ENCODE results near the gene ARHGEF33. TPM values are rescaled to one million over a fixed set of nuclear protein-coding genes. Genes with fewer than 3 reads are reported as not detected.
"Not testable (repeated sequence)": the region's sequence is repeated elsewhere in the genome, so short reads cannot be mapped to it uniquely, and the experiment has no call there.

Gene ARHGEF33
- total RNA-seq, 2 donors from 2014 or later: 0.58 TPM; not detected in 1

DNA sequence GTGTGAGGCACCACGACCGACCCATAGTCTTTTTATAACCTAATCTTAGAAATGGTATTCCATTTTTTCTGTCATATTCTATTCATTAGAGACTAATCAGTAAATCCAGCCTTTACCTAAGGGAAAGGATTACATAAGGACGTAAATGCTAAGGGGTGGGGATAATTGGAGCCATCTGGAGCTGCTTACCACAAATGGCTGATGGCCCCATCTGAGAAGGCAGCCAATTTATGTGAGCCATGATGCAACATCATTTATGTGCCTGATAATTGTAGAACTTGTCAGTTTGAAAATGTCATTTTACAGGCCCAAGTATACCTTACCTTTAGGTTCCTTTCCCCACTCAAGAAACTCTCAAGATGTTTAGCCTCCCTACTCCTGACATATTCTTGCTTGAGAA is 44.0 kb downstream of the ARHGEF33 start:
- no peak overlapping the region for H3K4me3 Mint-ChIP-seq
- no peaks in the 10 kb centered on the region for H3K36me3 Mint-ChIP-seq (ENCODE audit: low read depth)
- no peaks in the 10 kb centered on the region for H3K9me3 Mint-ChIP-seq
- H3K27me3 Mint-ChIP-seq: peaks cover 5% of the 10 kb centered on the region
- ATAC-seq (replicated peaks): no peak
- no peak overlapping the region for H3K27ac Mint-ChIP-seq
- H3K4me1 Mint-ChIP-seq: peaks cover 6% of the 10 kb centered on the region

DNA sequence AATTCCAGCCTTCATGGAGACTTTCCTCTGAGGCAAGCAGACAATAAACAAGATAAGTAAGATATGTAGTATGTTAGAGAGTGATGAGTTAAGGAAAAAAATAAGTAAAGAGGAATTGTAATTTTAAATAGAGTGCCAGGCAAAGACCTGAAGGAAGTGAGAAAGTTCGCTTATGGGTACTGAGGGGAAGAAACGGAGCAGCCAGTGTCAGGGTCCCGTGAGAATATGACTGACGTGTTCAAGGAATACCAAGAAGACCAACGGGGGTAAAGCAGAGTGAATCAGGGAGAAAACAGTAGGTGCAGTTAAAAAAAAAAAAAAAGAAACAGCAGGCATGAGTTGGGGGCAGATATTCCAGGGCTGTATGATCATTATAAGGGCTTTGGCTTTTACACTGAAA is 45.1 kb downstream of the ARHGEF33 start:
- H3K4me1 Mint-ChIP-seq: peaks cover 6% of the 10 kb centered on the region
- H3K36me3 Mint-ChIP-seq (ENCODE audit: low read depth): no peaks in the 10 kb centered on the region
- H3K4me3 Mint-ChIP-seq: no peak overlapping the region
- H3K27ac Mint-ChIP-seq: no peak overlapping the region
- peaks cover 5% of the 10 kb centered on the region for H3K27me3 Mint-ChIP-seq
- no peak for ATAC-seq (replicated peaks)
- no peaks in the 10 kb centered on the region for H3K9me3 Mint-ChIP-seq

DNA sequence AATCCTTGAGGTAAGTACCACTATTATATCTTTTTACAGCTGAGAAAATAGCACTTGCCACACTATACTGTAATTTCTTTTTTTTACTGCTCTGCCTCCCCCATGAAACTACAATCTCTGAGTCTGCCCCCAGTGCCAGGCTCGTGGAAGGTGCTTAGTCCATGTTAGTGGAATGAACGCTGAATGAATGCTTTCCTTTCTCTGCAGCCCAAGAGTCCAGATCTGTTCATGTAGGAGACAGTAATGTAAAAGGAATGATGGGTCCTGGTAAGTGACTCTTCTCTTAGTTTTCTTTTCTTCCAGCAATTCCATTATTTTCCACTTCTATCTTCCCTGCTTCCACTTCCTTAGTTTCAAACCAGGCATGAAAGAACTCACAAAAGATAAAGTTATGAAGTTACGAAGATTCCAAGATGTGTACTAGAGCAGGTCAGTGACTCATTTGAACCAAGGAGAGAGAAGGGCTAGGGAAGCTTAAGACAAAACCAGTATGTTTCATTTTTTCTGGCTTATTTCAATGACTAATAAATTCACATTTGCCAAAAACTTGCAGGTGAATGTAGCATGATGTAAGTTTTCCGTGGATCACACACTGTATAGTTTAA is 46.0 kb downstream of the ARHGEF33 start:
- H3K4me1 Mint-ChIP-seq: peaks cover 6% of the 10 kb centered on the region
- peak; percentile 43 for ATAC-seq (replicated peaks)
- peak overlapping the region; percentile 48 for H3K27ac Mint-ChIP-seq
- H3K27me3 Mint-ChIP-seq: peaks cover 5% of the 10 kb centered on the region
- H3K9me3 Mint-ChIP-seq: no peaks in the 10 kb centered on the region
- no peak overlapping the region for H3K4me3 Mint-ChIP-seq
- no peaks in the 10 kb centered on the region for H3K36me3 Mint-ChIP-seq (ENCODE audit: low read depth)

DNA sequence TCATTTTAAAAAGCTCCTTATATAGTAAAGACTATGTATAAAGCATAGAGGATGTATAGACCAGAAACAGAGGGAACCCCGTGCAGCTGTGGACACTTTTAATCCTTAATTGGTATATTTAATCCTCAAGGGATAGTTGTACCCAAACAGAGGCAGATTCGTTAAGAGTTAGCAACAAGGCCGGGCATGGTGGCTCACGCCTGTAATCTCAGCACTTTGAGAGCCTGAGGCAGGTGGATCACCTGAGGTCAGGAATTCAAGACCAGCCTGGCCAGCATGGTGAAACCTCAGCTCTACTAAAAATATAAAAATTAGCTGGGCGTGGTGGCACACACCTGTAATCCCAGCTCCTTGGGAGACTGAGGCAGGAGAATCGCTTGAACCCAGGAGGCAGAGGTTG is 46.8 kb downstream of the ARHGEF33 start:
- not testable (repeated sequence) for H3K27ac Mint-ChIP-seq; H3K4me1 Mint-ChIP-seq; H3K36me3 Mint-ChIP-seq (ENCODE audit: low read depth); H3K9me3 Mint-ChIP-seq; H3K4me3 Mint-ChIP-seq; H3K27me3 Mint-ChIP-seq; ATAC-seq (replicated peaks)

DNA sequence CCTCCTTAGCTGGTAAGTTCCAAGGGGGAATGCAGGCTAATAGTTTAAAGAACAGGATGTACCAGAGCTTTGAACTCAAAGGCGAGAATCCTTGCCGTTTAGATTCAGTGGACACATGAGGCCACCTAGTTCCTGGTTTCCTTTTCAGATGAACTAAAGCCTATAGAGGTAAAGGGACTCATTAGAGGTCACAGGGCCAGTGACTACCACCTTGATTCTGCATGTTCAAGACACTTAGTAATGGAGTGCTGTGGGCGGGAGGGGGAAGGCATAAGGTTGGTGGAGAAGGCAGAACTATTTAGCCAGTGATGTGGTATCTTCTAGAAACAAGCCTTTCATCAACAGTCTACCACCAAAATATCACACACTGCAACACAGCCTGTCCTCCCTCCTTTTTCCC is 47.9 kb downstream of the ARHGEF33 start:
- H3K27me3 Mint-ChIP-seq: peaks cover 5% of the 10 kb centered on the region
- H3K36me3 Mint-ChIP-seq (ENCODE audit: low read depth): no peaks in the 10 kb centered on the region
- H3K27ac Mint-ChIP-seq: no peak overlapping the region
- no peak overlapping the region for H3K4me3 Mint-ChIP-seq
- no peaks in the 10 kb centered on the region for H3K9me3 Mint-ChIP-seq
- H3K4me1 Mint-ChIP-seq: peaks cover 6% of the 10 kb centered on the region
- no peak for ATAC-seq (replicated peaks)

DNA sequence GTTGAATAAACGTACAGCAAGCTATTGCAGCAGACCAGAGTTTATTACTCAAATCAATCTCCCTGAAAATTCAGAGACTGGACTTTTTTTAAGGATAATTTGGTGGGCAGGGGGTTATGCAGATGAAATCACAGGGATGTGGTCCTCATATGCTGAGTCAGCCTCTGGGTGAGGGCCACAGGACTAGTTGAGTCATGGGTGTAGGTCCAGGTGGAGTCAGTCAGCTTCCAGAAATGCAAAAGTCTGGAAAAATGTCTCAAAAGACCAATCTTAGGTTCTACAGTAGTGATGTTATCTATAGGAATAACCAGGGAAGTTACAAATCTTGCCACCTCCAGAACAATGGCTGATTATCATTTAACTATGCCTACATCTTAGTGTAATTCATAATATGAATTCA is 51.1 kb downstream of the ARHGEF33 start:
- Mint-ChIP-seq H3K27me3 (peaks cover 2% of the 10 kb centered on the region), H3K36me3 (ENCODE audit: low read depth) (no peaks in the 10 kb centered on the region), H3K4me3 (no peak overlapping the region), H3K9me3 (no peaks in the 10 kb centered on the region), H3K27ac (no peak overlapping the region), H3K4me1 (peaks cover 2% of the 10 kb centered on the region)
- no peak for ATAC-seq (replicated peaks)

DNA sequence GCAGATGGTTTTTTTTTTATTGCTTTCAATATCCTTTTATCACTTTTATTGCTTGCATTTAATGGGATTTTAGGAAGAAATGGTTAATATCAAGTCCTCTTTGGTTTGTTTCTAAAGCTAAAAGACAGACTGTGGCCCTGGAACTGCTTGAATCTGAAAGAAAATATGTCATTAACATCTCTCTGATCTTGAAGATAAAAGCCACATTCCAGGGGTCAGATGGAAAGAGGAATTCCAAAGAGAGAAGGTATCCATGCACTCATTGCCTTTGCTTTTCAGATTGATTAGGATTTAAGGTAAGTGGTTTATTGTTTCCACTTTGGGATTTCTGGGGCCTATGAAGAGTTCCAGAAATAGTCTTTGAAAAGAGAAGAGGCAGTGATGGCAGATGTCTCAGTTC is 54.1 kb downstream of the ARHGEF33 start:
- Mint-ChIP-seq H3K27me3 (no peaks in the 10 kb centered on the region), H3K27ac (no peak overlapping the region), H3K9me3 (no peaks in the 10 kb centered on the region), H3K4me1 (no peaks in the 10 kb centered on the region), H3K36me3 (ENCODE audit: low read depth) (no peaks in the 10 kb centered on the region), H3K4me3 (no peak overlapping the region)
- no peak for ATAC-seq (replicated peaks)

DNA sequence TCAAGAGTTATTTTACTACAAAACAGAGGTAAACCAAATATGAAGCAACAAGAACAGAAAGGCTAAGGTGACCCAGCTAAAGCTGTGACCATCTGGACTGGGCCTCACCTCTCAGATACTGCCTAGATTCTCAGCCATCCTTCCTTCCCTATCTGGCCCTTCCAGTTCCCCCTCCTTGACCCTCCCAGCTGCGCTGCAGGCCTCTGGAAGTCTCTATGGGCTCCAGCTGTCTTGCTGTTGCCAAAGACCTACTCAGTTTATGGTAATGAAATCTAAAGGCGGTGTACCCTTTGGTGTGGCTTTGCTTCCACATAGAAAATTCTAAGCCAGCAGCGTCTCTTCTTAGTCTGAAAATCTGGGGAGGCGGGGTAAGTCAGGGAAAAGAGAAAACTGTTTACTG is 55.7 kb downstream of the ARHGEF33 start:
- Mint-ChIP-seq H3K27ac (no peak overlapping the region), H3K9me3 (no peaks in the 10 kb centered on the region), H3K27me3 (no peaks in the 10 kb centered on the region), H3K36me3 (ENCODE audit: low read depth) (no peaks in the 10 kb centered on the region), H3K4me1 (no peaks in the 10 kb centered on the region), H3K4me3 (no peak overlapping the region)
- no peak for ATAC-seq (replicated peaks)

DNA sequence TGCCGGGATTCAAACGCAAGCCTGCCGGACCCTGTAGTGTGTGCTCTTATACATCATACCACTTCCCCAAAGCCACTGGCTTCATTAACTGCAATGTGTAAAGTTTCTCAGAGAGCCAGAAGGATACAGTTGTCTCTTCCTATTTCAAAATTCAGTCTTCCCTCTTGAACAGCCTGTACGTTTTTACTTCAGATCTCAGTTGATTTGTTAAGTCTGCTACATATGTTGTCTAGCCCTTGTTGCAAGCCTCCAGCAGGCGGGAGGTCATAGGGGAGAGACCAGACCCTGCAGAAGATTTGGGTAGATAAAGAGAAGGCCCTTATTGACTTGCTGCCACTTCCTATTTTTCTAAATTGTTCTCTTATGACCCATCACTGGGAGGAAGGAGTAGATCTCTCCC is 56.2 kb downstream of the ARHGEF33 start:
- H3K27me3 Mint-ChIP-seq: no peaks in the 10 kb centered on the region
- H3K4me3 Mint-ChIP-seq: no peak overlapping the region
- H3K9me3 Mint-ChIP-seq: no peaks in the 10 kb centered on the region
- no peak for ATAC-seq (replicated peaks)
- no peaks in the 10 kb centered on the region for H3K4me1 Mint-ChIP-seq
- H3K36me3 Mint-ChIP-seq (ENCODE audit: low read depth): no peaks in the 10 kb centered on the region
- no peak overlapping the region for H3K27ac Mint-ChIP-seq

DNA sequence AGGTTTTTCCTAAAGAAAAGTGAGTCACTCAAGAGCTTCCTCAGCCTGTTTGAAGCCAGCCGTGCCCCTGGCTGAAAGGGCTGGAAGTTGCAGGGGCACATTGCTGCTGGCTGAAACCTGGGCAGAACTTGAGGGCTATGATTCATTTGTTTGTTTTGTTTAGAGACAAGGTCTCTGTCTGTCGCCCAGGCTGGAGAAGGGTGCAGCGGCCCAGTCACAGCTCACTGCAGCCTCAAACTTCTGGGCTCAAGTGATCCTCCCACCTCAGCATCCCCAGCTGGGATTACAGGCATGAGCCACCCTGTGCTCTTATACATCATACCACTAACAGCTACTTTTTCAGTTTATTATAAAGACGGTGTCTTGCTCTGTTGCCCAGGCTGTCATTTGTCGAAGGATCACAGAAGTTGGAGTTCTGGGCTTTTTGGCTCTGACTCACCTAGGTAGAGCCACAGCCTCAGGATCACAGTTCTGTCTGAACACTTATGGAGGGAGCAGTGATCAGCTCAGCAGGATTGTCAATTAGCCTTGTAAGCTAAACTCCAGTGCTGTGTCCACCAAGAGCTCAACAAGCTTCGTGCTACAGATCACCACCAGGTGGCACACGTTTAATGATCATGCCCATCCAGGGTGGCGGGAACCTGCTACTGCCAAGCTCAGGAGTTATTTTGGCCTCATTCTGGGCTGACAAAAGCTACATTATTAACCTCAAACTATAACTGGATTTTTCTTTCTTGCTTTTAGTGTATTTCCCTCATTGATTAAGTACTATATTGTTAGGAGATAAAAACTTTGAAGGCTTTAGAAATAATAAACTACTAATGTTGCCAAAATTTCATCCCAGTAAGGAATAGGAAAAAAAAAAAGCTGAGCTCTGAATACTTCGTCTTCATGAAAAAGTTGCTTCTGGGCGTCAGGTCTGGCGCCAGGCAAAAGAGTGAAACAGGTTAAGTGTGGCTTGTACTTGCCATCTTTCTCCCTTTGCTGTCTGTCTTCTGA is 57.9 kb downstream of the ARHGEF33 start:
- Mint-ChIP-seq H3K27ac (no peak overlapping the region), H3K27me3 (no peaks in the 10 kb centered on the region), H3K4me1 (no peaks in the 10 kb centered on the region)

DNA sequence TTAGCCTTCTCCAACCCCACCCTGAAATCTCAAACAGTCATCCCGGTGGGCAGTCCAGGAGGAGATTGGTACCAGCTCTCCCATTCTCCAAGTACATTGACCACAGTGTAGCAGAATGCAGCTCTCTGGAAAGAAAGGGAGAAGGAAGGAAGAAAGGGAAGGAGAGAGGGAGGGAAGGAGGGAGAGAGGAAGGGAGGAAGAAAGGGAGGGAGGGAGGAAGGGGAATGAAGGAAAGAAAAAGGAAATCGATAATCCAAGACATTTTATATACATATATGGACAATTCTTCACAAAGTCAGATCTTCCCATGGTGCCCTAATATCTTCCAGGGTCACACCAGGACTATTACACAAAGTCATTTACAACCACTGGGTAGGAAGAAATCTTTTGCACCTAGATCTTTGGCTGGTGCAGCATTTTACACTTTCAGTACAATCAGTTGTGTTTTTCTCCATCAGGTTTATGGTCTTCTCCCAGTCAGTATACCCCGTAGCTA is 58.8 kb downstream of the ARHGEF33 start:
- ATAC-seq (replicated peaks): no peak
- H3K4me1 Mint-ChIP-seq: no peaks in the 10 kb centered on the region

More for the DNA sequence above, 57.9 kb downstream of the ARHGEF33 start:
- Mint-ChIP-seq H3K9me3 (no peaks in the 10 kb centered on the region), H3K36me3 (ENCODE audit: low read depth) (no peaks in the 10 kb centered on the region), H3K4me3 (no peak overlapping the region)
- ATAC-seq (replicated peaks): peak; percentile 83

DNA sequence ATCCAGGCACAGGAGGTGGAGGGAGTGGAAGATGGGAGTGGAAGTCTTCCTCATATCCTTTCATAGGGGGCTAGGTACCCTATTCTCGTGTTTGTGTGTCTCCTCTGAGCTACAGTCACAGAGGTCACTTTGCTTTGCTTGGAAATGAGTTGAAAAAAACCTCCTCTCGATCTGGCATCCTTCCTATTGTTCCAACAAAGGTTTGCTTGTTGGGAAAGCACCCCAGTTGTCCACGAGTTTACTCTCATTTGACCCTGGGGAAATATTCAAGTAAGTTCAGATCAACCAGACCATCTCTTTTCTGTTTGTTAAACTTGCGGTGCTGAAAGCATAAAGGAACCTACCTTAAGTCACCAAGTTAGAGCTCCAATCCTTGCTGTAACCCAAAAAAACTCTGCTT is 59.3 kb downstream of the ARHGEF33 start:
- H3K4me3 Mint-ChIP-seq: no peak overlapping the region
- no peaks in the 10 kb centered on the region for H3K36me3 Mint-ChIP-seq (ENCODE audit: low read depth)
- H3K27ac Mint-ChIP-seq: no peak overlapping the region
- no peak for ATAC-seq (replicated peaks)
- H3K4me1 Mint-ChIP-seq: no peaks in the 10 kb centered on the region
- no peaks in the 10 kb centered on the region for H3K9me3 Mint-ChIP-seq
- no peaks in the 10 kb centered on the region for H3K27me3 Mint-ChIP-seq

More for the DNA sequence above, 58.8 kb downstream of the ARHGEF33 start:
- Mint-ChIP-seq H3K27ac (no peak overlapping the region), H3K9me3 (no peaks in the 10 kb centered on the region), H3K27me3 (no peaks in the 10 kb centered on the region), H3K4me3 (no peak overlapping the region), H3K36me3 (ENCODE audit: low read depth) (no peaks in the 10 kb centered on the region)

DNA sequence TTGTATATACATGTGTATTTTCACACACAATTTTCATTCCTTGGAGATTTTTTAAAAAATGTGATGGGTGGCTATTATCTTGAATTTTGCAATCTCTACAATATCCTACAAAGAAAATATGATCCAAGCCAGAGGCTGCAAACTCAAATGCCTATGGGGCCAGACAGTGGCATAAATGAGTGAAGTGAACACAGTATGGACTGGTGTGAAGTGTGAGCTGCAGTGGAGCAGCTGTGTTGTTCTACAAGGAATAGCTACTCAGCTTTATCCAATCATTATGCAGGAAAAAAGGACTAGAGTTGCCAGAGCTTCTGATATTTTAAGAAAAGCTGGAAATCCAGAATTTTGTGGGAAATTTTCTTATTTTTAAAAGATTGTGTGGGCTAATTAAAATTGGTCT is 62.1 kb downstream of the ARHGEF33 start:
- H3K27me3 Mint-ChIP-seq: no peaks in the 10 kb centered on the region
- H3K4me1 Mint-ChIP-seq: no peaks in the 10 kb centered on the region
- H3K4me3 Mint-ChIP-seq: no peak overlapping the region
- H3K36me3 Mint-ChIP-seq (ENCODE audit: low read depth): no peaks in the 10 kb centered on the region
- no peaks in the 10 kb centered on the region for H3K9me3 Mint-ChIP-seq
- no peak overlapping the region for H3K27ac Mint-ChIP-seq
- no peak for ATAC-seq (replicated peaks)

DNA sequence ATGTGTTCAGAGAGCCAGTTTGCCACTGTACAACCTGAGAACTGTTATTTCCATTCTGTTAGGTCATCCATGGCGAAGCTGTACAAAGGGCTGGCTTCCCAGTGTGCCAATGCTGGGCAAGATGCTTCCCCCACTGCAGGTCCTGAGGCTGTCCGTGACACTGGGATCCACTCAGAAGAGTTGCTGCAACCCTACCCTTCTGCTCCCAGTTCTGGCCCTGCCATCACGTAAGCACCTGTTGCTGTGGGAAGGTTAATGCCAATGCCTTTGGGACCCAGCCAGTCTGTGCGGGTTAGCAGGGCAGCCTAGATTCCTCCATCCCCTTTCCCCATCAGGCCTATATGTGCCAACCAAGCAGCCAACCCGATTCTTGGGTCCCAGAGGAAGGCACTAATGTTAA is 68.3 kb downstream of the ARHGEF33 start:
- Mint-ChIP-seq H3K4me1 (no peaks in the 10 kb centered on the region), H3K27ac (no peak overlapping the region), H3K27me3 (peaks cover 12% of the 10 kb centered on the region), H3K4me3 (no peak overlapping the region), H3K9me3 (no peaks in the 10 kb centered on the region), H3K36me3 (ENCODE audit: low read depth) (no peaks in the 10 kb centered on the region)
- no peak for ATAC-seq (replicated peaks)

DNA sequence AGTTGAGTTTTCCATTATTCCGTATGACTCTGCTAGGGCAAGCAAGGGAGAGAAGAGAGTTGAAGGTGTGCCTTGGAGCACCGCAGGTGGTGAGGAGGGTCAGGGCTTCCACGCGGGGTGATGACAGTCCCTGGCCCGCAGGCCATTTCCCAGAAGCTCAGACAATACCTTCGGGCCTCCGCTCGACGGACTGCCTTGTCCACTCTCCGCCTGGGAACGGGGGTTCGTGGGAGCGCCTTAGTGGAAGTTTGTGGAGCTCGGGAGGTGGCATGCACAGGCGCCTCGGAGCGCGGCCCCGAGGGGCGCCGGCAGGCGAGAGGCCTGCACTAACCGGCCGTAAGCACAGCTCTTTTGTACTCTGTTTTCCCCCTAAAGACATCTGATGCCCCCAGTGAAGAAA is 69.8 kb downstream of the ARHGEF33 start:
- Mint-ChIP-seq H3K9me3 (no peaks in the 10 kb centered on the region), H3K27ac (no peak overlapping the region), H3K4me3 (peak overlapping the region; percentile 52), H3K36me3 (ENCODE audit: low read depth) (no peaks in the 10 kb centered on the region), H3K27me3 (peaks cover 12% of the 10 kb centered on the region), H3K4me1 (no peaks in the 10 kb centered on the region)
- ATAC-seq (replicated peaks): no peak
